ENCODE results near the gene KDM4C. TPM values are rescaled to one million over a fixed set of nuclear protein-coding genes. Genes with fewer than 3 reads are reported as not detected.

Gene KDM4C
- total and polyA plus RNA-seq, 2 of the 8 experiments (the other 6 are each of a cell fraction or from before 2014, with no cell fraction given) = 13.0 to 26.1 TPM

- no peak overlapping the region for H3K4me3 ChIP-seq (ENCODE audit: extremely low read depth in 1 of 4, insufficient read depth in 2 of 4, low read depth in 3 of 4, low read length in 4 of 4)
- no peak overlapping the region for H4K5ac ChIP-seq (ENCODE audit: insufficient read length, low read depth, low read length)
- H4K91ac ChIP-seq (replicated peaks; ENCODE audit: insufficient read length, low read length) = no peak overlapping the region
- H2BK5ac ChIP-seq (ENCODE audit: low read depth, low read length) = no peak overlapping the region
- H2BK12ac ChIP-seq (ENCODE audit: low read depth, low read length) = no peak overlapping the region
- FAIRE-seq (no peak), DNase-seq (ENCODE audit: low read depth in 1 of 2, low spot score in 2 of 2) (no peak)
- no peak overlapping the region for H3K9ac ChIP-seq (replicated peaks in 1 of 4; ENCODE audit: extremely low read depth in 1 of 4, low read depth in 3 of 4, low read length in 3 of 4)
- no peaks in the 10 kb centered on the region for H3K23me2 ChIP-seq (ENCODE audit: low read depth, low read length)
- H4K8ac ChIP-seq (ENCODE audit: extremely low read depth, insufficient read depth, low read length) = no peak overlapping the region
- no peaks in the 10 kb centered on the region for H3K36me3 ChIP-seq (ENCODE audit: control insufficient read depth in 2 of 4, insufficient read depth in 4 of 4, low read length in 3 of 4)
- H2BK15ac ChIP-seq (ENCODE audit: low read length) = no peak overlapping the region
- no peaks in the 10 kb centered on the region for H3K4me1 ChIP-seq (replicated peaks in 1 of 4; ENCODE audit: control insufficient read depth in 3 of 4, insufficient read depth in 4 of 4, low read length in 3 of 4)
- POLR2A ChIA-PET (ENCODE audit: partially characterized antibody) = no interaction called here
- H3K14ac ChIP-seq (ENCODE audit: insufficient read length) = no peak overlapping the region
- no peaks in the 10 kb centered on the region; the same call in 1 of the 2 replicates for H3K79me1 ChIP-seq (ENCODE audit: low read depth, low read length)
- no peak for TF ChIP-seq ZNF274 (IDR thresholded peaks at IDR 0.05; ENCODE audit: borderline replicate concordance, extremely low read depth, low read length)
- no peak for TF ChIP-seq SIN3A (conservative IDR thresholded peaks at IDR 0.05 in 1 of 2, IDR thresholded peaks at IDR 0.05 in 1 of 2; ENCODE audit: low read depth in 1 of 2, low read length in 2 of 2)
- no peak for TF ChIP-seq CHD2 (IDR thresholded peaks at IDR 0.05; ENCODE audit: low read length)
- TF ChIP-seq USF2 (IDR thresholded peaks at IDR 0.05; ENCODE audit: low read length) = no peak
- TF ChIP-seq EGR1 (IDR thresholded peaks at IDR 0.05; ENCODE audit: borderline replicate concordance, low read depth, low read length) = no peak
- no peak for TF ChIP-seq JUND (IDR thresholded peaks at IDR 0.05; ENCODE audit: low read length)
- TF ChIP-seq RXRA (IDR thresholded peaks at IDR 0.05; ENCODE audit: insufficient read depth, low read depth, low read length) = no peak
- no peak for TF ChIP-seq CHD1 (IDR thresholded peaks at IDR 0.05; ENCODE audit: low read depth, low read length)
- H2BK20ac ChIP-seq (ENCODE audit: low read length) = no peak overlapping the region
- no peak overlapping the region for H3K27ac ChIP-seq (ENCODE audit: low read depth, low read length)
- no peak overlapping the region for H2BK120ac ChIP-seq (replicated peaks; ENCODE audit: low read depth, low read length)
- H4K20me1 ChIP-seq (replicated peaks in 1 of 2; ENCODE audit: control insufficient read depth in 1 of 2, insufficient read depth in 2 of 2, low read length in 2 of 2) = no peaks in the 10 kb centered on the region
- no peak overlapping the region for H2AK5ac ChIP-seq (ENCODE audit: low read depth, low read length)
- H3K56ac ChIP-seq (replicated peaks; ENCODE audit: insufficient read length, low read depth, low read length) = no peak overlapping the region
- WGBS, 2 experiments (ENCODE audit: extremely low coverage in 1 of 2, insufficient coverage in 1 of 2, insufficient read length in 1 of 2, insufficient replicate concordance in 2 of 2, low coverage in 1 of 2, low lambda C conversion rate in 2 of 2, missing lambda C conversion rate in 1 of 2) = 93% methylated on average over 6 of the region's 6 CpGs; no CpG with 5 or more reads in 1 of the 2 experiments
- H3K4me2 ChIP-seq (ENCODE audit: insufficient read depth in 1 of 2, low read depth in 2 of 2, low read length in 2 of 2) = no peak overlapping the region
- no peaks in the 10 kb centered on the region for H3K79me2 ChIP-seq (ENCODE audit: control insufficient read depth in 1 of 2, insufficient read depth in 2 of 2, low read length in 2 of 2)
- no peak overlapping the region for H2AFZ ChIP-seq (ENCODE audit: low read length)
- CTCF ChIA-PET (ENCODE audit: partially characterized antibody) = interaction anchor here (1.3 to 2.8 kb wide), 2 partner anchors 11 to 17 kb away, joined by 3 to 8 read pairs; no protein-coding TSS in a partner anchor
- H3K18ac ChIP-seq (ENCODE audit: extremely low read depth, low read length) = no peak overlapping the region
- H3K4ac ChIP-seq (replicated peaks; ENCODE audit: insufficient read length, low read depth, low read length) = no peak overlapping the region
- no peaks in the 10 kb centered on the region for H3K9me3 ChIP-seq (ENCODE audit: insufficient read depth in 2 of 2, low read depth in 1 of 2, low read length in 1 of 2)
- no peaks in the 10 kb centered on the region for H3K27me3 ChIP-seq (replicated peaks in 1 of 4; ENCODE audit: control insufficient read depth in 3 of 4, extremely low read depth in 1 of 4, insufficient read depth in 3 of 4, low read length in 3 of 4)
- no peak overlapping the region for H3K23ac ChIP-seq (ENCODE audit: insufficient read length)
These were observed 379.3 kb downstream of the KDM4C start for GRCh38 chr9:7137040-7137439.

Data from H1 (cell line).